HCT116 (cell line): ENCODE results near the gene SALL4. TPM values are rescaled to one million over a fixed set of nuclear protein-coding genes. Genes with fewer than 3 reads are reported as not detected.

Experiments
- ATAC-seq: fragments of 200-7000 bp; cut with Tn5 transposase; 2 replicates; pipeline ENCODE4 v1.9.1; 2020; ENCODE audit warnings: mild to moderate bottlenecking, moderate library complexity
- BruUV-seq: library from RNA; stranded (reverse); fragments of 400-500 nt; replicated peaks from 2 replicates; lab custom pipeline; 2021; lab: Mats Ljungman, UMichigan
- CTCF ChIA-PET: fragments of 300-600 bp; sonication (Branson Sonifier 250); formaldehyde crosslinking; loops from one replicate; lab custom pipeline; 2021; ENCODE audit warnings: antibody characterized with exemption; lab: Charles Lee
- POLR2A ChIA-PET: fragments of 300-600, 350-600 bp; sonication (Branson Sonifier 250); formaldehyde crosslinking; loops from one replicate; lab custom pipeline; 2021; ENCODE audit warnings: antibody characterized with exemption; lab: Charles Lee
- RAD21 ChIA-PET, 2 experiments: fragments of 300-600 bp; sonication (Branson Sonifier 250); formaldehyde crosslinking; loops; one replicate each; lab custom pipeline; 2023; ENCODE audit warnings: low total read pairs in 2 of 2; ENCODE audit not compliant: uncharacterized antibody in 2 of 2, unreplicated experiment in 2 of 2, low non-redundant PET in 1 of 2; lab: Charles Lee
- DNase-seq: peaks from one replicate; pipeline ENCODE4 v3.0.0-alpha.2; 2010; ENCODE audit warnings: low read depth, low spot score
- H2AFZ ChIP-seq: fragments of 200-600 bp; shearing (Covaris generic), sonication (generic); 2 replicates; pipeline ENCODE4 v1.6.1; 2017; ENCODE audit warnings: low read depth, mixed run types, mixed read lengths, antibody characterized with exemption, low read length; ENCODE audit not compliant: poor library complexity, severe bottlenecking
- H3K27ac ChIP-seq: 2 replicates; pipeline ENCODE4 v1.5.1; 2012; ENCODE audit warnings: low read depth, low read length
- H3K27me3 ChIP-seq: fragments of 200-600 bp; sonication (generic); 2 replicates; pipeline ENCODE4 v1.6.1; 2016; ENCODE audit warnings: mixed run types, low read length, mixed read lengths; ENCODE audit not compliant: insufficient read depth
- H3K36me3 ChIP-seq, 2 experiments: fragments of 200-500 bp in 1 of 2; fragments of 200-600 bp in 1 of 2; sonication (Bioruptor generic) in 1 of 2; sonication (generic) in 1 of 2; 2 replicates each; pipeline versions ENCODE4 v1.5.1 to v1.6.1; 2014 to 2016; ENCODE audit warnings: low read length in 2 of 2, inconsistent platforms in 1 of 2, mixed read lengths in 1 of 2, mixed run types in 1 of 2; ENCODE audit not compliant: insufficient read depth in 2 of 2, control insufficient read depth in 1 of 2
- H3K4me1 ChIP-seq, 2 experiments: fragments of 200-600 bp in 1 of 2; sonication (generic) in 1 of 2; 2 replicates each; pipeline versions ENCODE4 v1.5.1 to v1.6.1; 2012 to 2017; ENCODE audit warnings: low read length in 2 of 2, inconsistent platforms in 1 of 2, mild to moderate bottlenecking in 1 of 2, mixed read lengths in 1 of 2, mixed run types in 1 of 2, moderate library complexity in 1 of 2; ENCODE audit not compliant: insufficient read depth in 2 of 2, control insufficient read depth in 1 of 2
- H3K4me2 ChIP-seq: fragments of 200-600 bp; sonication (generic); 2 replicates; pipeline ENCODE4 v1.6.1; 2017; ENCODE audit warnings: mixed run types, low read length, mixed read lengths
- H3K4me3 ChIP-seq, 2 experiments: fragments of 200-600 bp in 1 of 2; sonication (generic) in 1 of 2; replicated peaks in 1 of 2; 2 replicates each; pipeline ENCODE4 v1.5.1; 2011 to 2016; ENCODE audit warnings: low read length in 2 of 2, control low read depth in 1 of 2, low read depth in 1 of 2, mild to moderate bottlenecking in 1 of 2, mixed read lengths in 1 of 2, mixed run types in 1 of 2
- H3K79me2 ChIP-seq: fragments of 200-600 bp; sonication (generic); 2 replicates; pipeline ENCODE4 v1.6.1; 2017; ENCODE audit warnings: mild to moderate bottlenecking, mixed run types, low read length, moderate library complexity, mixed read lengths; ENCODE audit not compliant: insufficient read depth
- H3K9ac ChIP-seq: fragments of 200-600 bp; sonication (generic); 2 replicates; pipeline ENCODE4 v1.6.1; 2016; ENCODE audit warnings: low read length, mixed read lengths
- H3K9me2 ChIP-seq: fragments of 200-600 bp; sonication (generic), shearing (Covaris generic); 2 replicates; pipeline ENCODE4 v1.6.1; 2017; ENCODE audit warnings: mixed run types, mild to moderate bottlenecking, moderate library complexity; ENCODE audit not compliant: insufficient read depth
- H3K9me3 ChIP-seq, 2 experiments: fragments of 200-500 bp in 1 of 2; fragments of 200-600 bp in 1 of 2; sonication (Bioruptor generic) in 1 of 2; sonication (generic) in 1 of 2; 2 replicates each; pipeline ENCODE4 v1.6.1; 2014 to 2017; ENCODE audit warnings: low read length in 2 of 2, mixed read lengths in 2 of 2, inconsistent platforms in 1 of 2, low read depth in 1 of 2, mild to moderate bottlenecking in 1 of 2, mixed run types in 1 of 2, moderate library complexity in 1 of 2; ENCODE audit not compliant: control insufficient read depth in 1 of 2, insufficient read depth in 1 of 2
- H4K20me1 ChIP-seq: fragments of 200-600 bp; sonication (generic), shearing (Covaris generic); 2 replicates; pipeline ENCODE4 v1.6.1; 2017; ENCODE audit warnings: mixed run types, mild to moderate bottlenecking, moderate library complexity; ENCODE audit not compliant: insufficient read depth
- ATF3 ChIP-seq: IDR thresholded peaks from 2 replicates; pipeline ENCODE4 v1.6.1; 2012
- CBX3 ChIP-seq: IDR thresholded peaks from 2 replicates; pipeline ENCODE4 v1.6.1; 2012; ENCODE audit warnings: low read depth
- CEBPB ChIP-seq: IDR thresholded peaks from 2 replicates; pipeline ENCODE4 v1.6.1; 2012; ENCODE audit warnings: low read depth
- CTCF ChIP-seq, 3 experiments: fragments of 200-600 bp in 1 of 3; sonication (generic) in 1 of 3; IDR thresholded peaks in 2 of 3; conservative IDR thresholded peaks in 1 of 3; 2 replicates each; pipeline ENCODE4 v1.5.1; 2012 to 2017; ENCODE audit warnings: low read depth in 2 of 3, low read length in 2 of 3, antibody characterized with exemption in 1 of 3, borderline replicate concordance in 1 of 3, control low read depth in 1 of 3, mild to moderate bottlenecking in 1 of 3, mixed read lengths in 1 of 3, mixed run types in 1 of 3, moderate library complexity in 1 of 3; ENCODE audit not compliant: insufficient read depth in 1 of 3
- ELF1 ChIP-seq: IDR thresholded peaks from 2 replicates; pipeline ENCODE4 v1.6.1; 2012; ENCODE audit warnings: low read depth, borderline replicate concordance
- EZH2 ChIP-seq: fragments of 200-600 bp; sonication (generic); IDR thresholded peaks from 2 replicates; pipeline ENCODE4 v1.6.1; 2017; ENCODE audit warnings: antibody characterized with exemption, mixed run types
- EZH2phosphoT487 ChIP-seq: fragments of 200-600 bp; IDR thresholded peaks from 2 replicates; pipeline ENCODE4 v1.6.1; 2018; ENCODE audit warnings: antibody characterized with exemption, borderline replicate concordance
- JUND ChIP-seq: IDR thresholded peaks from 2 replicates; pipeline ENCODE4 v1.6.1; 2012
- MAX ChIP-seq: IDR thresholded peaks from 2 replicates; pipeline ENCODE4 v1.6.1; 2012
- POLR2A ChIP-seq: IDR thresholded peaks from 2 replicates; pipeline ENCODE4 v1.7.0; 2011; ENCODE audit warnings: borderline replicate concordance; ENCODE audit not compliant: insufficient read depth, insufficient read length; ENCODE audit errors: extremely low read depth
- RAD21 ChIP-seq: IDR thresholded peaks from 2 replicates; pipeline ENCODE4 v1.6.1; 2012; ENCODE audit warnings: low read depth, mild to moderate bottlenecking
- REST ChIP-seq: IDR thresholded peaks from 2 replicates; pipeline ENCODE4 v1.6.1; 2012; ENCODE audit warnings: low read depth
- SIN3A ChIP-seq: IDR thresholded peaks from 2 replicates; pipeline ENCODE4 v1.6.1; 2012; ENCODE audit warnings: low read depth
- SRF ChIP-seq: IDR thresholded peaks from 2 replicates; pipeline ENCODE4 v1.6.1; 2012; ENCODE audit warnings: low read depth
- TCF7L2 ChIP-seq: IDR thresholded peaks from 2 replicates; pipeline ENCODE4 v1.7.0; 2011; ENCODE audit warnings: borderline replicate concordance, inconsistent platforms; ENCODE audit not compliant: insufficient read depth, insufficient read length; ENCODE audit errors: extremely low read depth
- YY1 ChIP-seq: IDR thresholded peaks from 2 replicates; pipeline ENCODE4 v1.6.1; 2011; ENCODE audit warnings: low read length, low read depth, moderate library complexity, mild to moderate bottlenecking; ENCODE audit not compliant: insufficient replicate concordance; ENCODE audit errors: extremely low read depth
- ZBTB33 ChIP-seq: IDR thresholded peaks from 2 replicates; pipeline ENCODE4 v1.6.1; 2011; ENCODE audit warnings: mild to moderate bottlenecking, low read length, moderate library complexity; ENCODE audit not compliant: insufficient replicate concordance; ENCODE audit errors: extremely low read depth
- ZFX ChIP-seq: fragments of 450-650 bp; IDR thresholded peaks from 2 replicates; pipeline ENCODE4 v1.6.1; 2017
- intact Hi-C: fragments of 100-400 bp; cut with micrococcal nuclease; formaldehyde crosslinking; loops from 2 replicates; pipeline ENCODE4 v1.10.0; 2022
- total RNA-seq: library from RNA; stranded (reverse); gene quantifications from one replicate; pipeline ENCODE4 v1.2.1, GENCODE V29; 2021; ENCODE audit not compliant: unreplicated experiment

The SALL4 gene
- total RNA-seq, 1 experiment from 2014 or later: 1.9 TPM

GRCh38 chr20:51769976-51770615, 32.2 kb downstream of the SALL4 start:
- Histone ChIP-seq H3K4me3 (no peak overlapping the region), H3K9me2 (no peaks in the 10 kb centered on the region), H3K27ac (no peak overlapping the region), H3K79me2 (no peaks in the 10 kb centered on the region; the same call in 1 of the 2 replicates), H3K36me3 (no peaks in the 10 kb centered on the region), H3K4me1 (peaks cover 20 to 28% of the 10 kb centered on the region in 2 experiments), H3K27me3 (no peaks in the 10 kb centered on the region), H3K4me2 (no peak overlapping the region), H3K9ac (no peak overlapping the region), H3K9me3 (no peaks in the 10 kb centered on the region), H4K20me1 (no peaks in the 10 kb centered on the region), H2AFZ (no peak overlapping the region)
- CTCF ChIA-PET: no interaction called here
- RAD21 ChIA-PET: no interaction called here
- POLR2A ChIA-PET: no interaction called here
- no TSS peak for BruUV-seq
- DNase-seq: no peak
- intact Hi-C loops: no loop called here
- no peak for ATAC-seq
- TF ChIP-seq POLR2A (no peak), MAX (no peak), EZH2 (no peak), ATF3 (no peak), SIN3A (no peak), CTCF (IDR thresholded peaks at IDR 0.05 in 2 of 3, conservative IDR thresholded peaks at IDR 0.05 in 1 of 3; ENCODE audit: borderline replicate concordance in 1 of 3, insufficient read depth in 1 of 3, low read depth in 2 of 3, low read length in 2 of 3) (no peak), TCF7L2 (no peak), REST (no peak), CBX3 (no peak), RAD21 (no peak), ZFX (no peak), JUND (no peak), YY1 (no peak), ZBTB33 (no peak), ELF1 (no peak), CEBPB (no peak), SRF (no peak), EZH2phosphoT487 (no peak)
